ENCODE results near the gene TMEM114.

- TF ChIP-seq POLR2AphosphoS5 (IDR thresholded peaks at IDR 0.05; ENCODE audit: low read depth, low read length) (no peak), SIN3A (IDR thresholded peaks at IDR 0.05; ENCODE audit: borderline replicate concordance, insufficient read depth, low read length) (no peak), TAF1 (IDR thresholded peaks at IDR 0.05; ENCODE audit: borderline replicate concordance, insufficient read depth, low read length) (no peak), REST (IDR thresholded peaks at IDR 0.05; ENCODE audit: insufficient read depth in 1 of 2, low read depth in 2 of 2, low read length in 2 of 2) (no peak), FOXP2 (optimal IDR thresholded peaks at IDR 0.05; ENCODE audit: borderline replicate concordance, extremely low read depth, extremely low read length, insufficient read depth) (no peak)
These were observed 61.8 kb downstream of the TMEM114 start for GRCh38 chr16:8528471-8528870.

Measured in PFSK-1 (cell line).